Right hindlimb (tissue), 1 donor: ENCODE measurements around the gene ITGB8.
A peak's percentile ranks its signal among the peaks of the same experiment; 100 is the strongest.

ENCODE experiments used
- DNase-seq: peaks from one replicate; pipeline ENCODE4 v3.0.0-alpha.2; 2018

The ITGB8 gene

DNA sequence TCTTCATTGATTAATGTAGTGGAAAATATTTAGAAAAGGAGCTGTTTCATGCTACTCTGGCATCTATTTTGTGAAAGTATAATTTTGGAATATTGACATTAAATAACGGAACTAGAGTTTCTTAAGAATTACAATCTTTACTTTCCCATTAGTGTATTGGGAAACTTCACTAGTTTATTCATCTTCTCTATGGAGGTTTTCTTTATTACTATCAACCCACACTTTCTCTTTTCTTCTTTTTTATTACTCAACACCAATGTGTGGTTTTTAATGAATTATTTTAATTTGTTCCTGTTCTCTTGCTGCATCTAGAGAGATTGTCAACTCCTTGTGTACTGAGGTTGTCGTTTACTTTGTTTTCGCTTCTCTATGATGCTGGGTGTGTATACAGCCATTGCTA, 20.4 kb upstream of the ITGB8 start:
- no peak for DNase-seq

DNA sequence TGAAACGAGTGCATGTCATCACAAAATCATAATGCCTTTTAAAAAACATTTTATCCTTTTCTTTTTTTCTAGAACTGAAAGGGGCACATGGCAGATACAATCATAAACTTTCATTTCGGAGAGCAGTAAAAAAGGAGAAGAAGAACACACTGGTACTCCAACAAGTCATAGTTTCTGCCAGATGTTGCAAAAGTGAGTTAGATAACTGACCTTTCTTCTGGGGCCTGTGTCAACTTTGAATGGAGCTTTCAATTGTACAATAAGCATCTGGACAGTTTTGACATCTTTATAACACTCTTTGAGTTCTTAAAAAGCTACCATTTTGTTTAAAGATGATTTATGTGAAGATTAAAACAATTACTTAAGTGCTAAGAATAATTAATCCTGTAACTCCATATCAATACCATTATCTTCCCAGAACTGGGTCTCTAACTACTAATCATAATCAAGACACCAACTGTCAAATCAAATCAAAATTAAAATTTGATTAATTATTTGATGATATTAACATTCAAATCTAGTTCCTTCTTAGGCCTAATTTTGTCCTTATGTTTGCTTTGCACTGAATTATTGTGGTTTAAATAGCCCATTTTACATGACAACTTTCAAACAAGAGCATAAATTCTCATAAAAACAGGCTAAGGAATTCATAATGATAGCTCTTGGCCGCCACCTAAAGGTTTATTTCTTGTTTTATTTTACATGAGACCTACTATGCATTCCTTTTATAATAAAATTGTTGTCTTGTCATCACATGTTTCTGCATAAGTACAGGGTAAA, 19.5 kb upstream of the ITGB8 start:
- DNase-seq, result no peak

DNA sequence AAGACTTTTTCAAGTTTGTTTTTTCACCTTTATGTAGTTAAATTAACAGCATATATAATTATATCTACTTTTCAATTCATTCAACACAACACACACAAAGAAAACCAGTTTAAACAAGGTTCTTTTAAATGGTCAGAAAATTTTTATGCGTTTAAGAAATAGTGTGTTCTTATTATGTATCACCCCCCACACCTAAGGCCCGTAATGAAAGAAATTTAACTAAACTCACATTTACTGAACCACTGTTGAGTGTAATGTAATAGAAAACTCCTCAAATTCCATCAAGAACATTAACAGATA, 19.0 kb upstream of the ITGB8 start:
- DNase-seq, result no peak

DNA sequence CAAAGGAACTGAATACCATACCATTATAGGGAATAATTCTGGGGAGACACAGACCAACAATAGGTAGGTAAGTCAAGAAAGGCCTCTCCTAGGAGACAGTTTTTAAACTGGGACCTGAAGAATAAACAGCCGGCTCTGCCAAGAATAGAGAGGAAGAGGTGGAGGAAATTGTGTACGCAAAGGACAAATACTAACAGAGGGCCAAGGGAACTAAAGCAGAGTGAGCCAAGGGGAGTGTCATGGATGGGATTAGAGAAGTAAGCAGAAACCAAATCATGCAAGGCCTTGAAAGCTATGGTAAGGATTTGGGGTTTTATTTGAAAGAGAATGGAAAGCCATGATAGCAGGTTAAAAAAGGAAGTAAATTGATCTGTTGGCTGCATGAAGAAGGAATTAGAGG, 18.1 kb upstream of the ITGB8 start:
- DNase-seq, result no peak

DNA sequence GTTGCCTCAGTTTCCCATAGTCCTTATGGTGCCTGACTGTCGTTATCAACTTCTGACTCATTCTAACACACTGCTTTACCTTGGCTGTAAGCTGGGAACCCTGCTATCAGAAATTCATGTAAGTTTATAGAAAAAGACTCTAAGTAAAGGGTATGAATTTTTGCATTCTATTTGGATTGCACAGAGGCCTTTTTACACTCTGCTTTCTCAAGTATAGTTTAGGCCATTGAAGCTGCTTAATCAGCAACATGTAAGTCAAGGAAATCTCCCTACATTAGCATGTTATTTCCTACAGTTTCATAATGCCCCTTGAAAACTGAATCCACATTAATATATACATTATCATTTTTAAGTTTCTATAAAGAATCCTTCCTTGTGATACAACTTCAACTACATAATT, 17.1 kb upstream of the ITGB8 start:
- no peak for DNase-seq

DNA sequence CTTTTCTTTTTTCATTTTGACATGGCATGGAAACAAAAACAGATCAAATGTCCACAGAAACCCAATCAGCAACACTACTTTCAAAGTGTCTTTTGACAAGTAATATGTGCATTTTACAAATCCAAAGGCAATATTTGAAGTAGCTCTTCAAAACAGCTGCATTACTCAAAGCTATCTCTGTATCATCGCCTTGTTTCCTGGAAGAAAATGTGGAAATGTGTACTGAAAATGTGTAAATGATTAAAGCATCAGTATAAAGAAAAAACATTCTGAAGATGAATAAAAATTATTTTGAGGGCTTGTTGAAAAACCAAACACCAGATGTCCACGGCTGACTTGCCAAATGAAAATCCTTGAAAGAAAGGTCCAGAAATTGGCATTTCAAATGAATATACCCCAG, 16.5 kb upstream of the ITGB8 start:
- no peak for DNase-seq

DNA sequence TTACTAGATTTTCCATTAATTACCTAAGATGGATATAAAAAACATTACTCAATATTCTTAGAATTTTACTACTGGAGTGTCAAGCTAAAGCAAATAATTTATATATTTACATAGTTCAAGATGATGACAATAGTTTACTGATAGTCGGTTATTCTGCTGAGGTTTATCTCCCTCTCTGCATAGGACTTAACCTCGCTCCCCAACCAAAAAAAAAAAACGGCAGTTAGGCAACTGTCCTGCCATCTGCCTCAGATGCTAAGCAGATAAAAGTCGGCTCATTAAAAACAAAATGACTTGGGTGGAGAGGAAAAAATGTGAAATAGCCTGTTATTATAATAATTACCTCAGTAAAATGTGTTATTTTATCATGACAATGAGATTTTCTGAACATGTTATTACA, 14.0 kb upstream of the ITGB8 start:
- no peak for DNase-seq

DNA sequence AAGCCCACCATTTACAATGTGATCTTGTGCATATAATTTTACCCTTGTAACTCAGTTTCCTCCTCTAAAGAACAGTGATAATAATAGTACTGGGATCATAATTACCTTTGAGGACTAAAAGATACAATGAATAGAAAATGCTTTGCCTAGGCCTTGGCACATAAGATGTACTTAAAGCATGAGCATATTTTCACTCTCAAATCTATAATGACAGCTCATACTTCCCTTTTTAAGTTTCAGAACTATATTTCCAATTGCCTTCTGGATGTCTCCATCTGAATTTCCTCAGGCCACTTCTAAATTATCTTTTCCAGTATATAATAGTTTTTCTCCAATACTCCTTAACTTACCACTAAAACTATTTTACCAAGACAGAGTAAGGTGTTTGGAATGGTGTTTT, 13.3 kb upstream of the ITGB8 start:
- no peak for DNase-seq

DNA sequence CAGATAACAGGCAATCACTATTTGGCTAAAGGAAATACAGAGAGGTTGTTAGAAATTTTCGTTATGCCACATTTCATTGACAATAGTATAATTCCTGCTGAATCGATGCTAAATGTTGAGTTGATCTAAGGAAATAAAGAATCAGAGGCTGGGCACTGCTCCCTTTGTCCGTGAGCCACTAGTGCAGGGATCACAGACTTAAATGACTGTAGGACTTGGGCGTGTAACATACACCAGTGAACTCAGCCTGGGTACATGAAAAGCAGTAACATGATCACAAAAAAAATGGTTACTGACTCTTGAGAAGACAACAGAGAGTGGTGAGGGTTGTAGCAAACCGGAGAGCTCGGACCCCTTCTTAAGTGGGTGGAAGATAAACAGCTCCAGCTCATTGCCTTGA, 11.8 kb upstream of the ITGB8 start:
- no peak for DNase-seq

DNA sequence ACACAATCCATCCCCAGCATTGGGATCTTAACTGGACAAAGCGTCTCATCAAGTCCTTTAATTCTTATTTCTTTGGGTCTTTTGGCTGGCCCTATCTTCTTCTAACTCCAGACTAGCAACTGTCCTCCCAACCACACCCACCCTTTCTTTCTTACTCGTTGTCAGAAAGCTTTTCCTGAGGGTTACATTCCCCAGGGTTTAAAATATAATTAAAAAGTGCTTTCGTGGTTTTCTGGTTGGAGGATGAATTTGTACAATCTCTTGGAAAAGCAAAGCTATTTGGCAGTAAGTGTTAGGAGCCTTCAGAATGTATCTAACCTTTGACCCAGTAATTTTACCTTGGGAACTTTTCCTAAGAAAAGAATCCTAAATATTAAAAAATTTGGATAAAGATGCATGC, 10.4 kb upstream of the ITGB8 start:
- no peak for DNase-seq

DNA sequence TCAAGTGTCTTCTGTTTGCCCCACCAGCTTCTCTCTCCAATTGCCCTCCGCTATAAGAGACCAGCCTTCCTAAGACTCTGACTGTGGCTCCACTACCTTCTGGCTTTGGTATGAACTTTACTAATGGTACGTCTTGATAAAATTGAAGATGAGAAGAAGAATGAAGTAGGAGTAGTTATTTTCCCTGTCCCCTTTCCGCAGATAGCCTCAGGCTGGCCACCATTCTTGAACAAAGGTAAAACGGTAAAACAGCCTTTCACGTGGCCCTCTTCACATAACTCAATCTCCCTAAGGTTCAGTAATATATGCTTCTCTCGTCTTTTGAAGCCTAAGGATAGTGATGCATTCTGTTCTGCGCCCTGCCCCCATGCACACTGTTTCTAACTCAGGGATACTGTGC, 9.9 kb upstream of the ITGB8 start:
- DNase-seq, result no peak

DNA sequence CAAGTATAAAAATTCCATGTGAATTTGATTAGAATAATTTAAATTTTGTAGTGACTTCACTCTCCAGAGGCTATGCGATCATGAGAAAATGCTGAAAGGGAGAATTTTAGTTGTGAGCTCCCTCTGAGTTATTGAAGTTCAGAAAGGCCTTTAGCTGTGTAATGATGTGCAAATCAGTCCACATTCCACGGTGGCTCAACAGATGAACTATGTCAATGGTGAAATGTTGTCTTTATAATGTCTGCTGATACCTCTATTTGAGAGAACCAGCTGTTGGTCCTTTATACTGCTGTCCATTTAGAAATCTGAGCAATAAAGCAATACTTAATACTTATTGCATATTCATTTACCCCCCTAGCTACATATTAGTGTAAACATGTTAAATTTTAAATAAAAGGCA, 7.1 kb upstream of the ITGB8 start:
- no peak for DNase-seq

DNA sequence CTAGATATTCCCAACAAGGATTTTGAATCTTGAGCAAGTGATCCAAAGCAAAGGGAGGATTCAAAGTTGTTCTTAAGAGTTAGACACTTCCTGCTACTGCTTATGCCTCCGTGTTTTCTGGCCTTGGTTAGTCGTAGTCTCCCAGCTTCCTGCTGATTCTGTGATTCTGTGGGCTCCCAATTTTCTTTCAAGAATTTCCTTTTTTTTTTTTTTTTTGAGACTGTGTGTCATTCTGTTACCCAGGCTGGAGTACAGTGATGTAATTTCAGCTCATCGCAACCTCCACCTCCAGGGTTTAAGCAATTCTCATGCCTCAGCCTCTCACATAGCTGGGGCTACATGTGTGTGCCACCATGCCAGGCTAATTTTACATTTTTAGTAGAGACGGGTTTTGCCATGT, 4.4 kb upstream of the ITGB8 start:
- DNase-seq, result no peak

DNA sequence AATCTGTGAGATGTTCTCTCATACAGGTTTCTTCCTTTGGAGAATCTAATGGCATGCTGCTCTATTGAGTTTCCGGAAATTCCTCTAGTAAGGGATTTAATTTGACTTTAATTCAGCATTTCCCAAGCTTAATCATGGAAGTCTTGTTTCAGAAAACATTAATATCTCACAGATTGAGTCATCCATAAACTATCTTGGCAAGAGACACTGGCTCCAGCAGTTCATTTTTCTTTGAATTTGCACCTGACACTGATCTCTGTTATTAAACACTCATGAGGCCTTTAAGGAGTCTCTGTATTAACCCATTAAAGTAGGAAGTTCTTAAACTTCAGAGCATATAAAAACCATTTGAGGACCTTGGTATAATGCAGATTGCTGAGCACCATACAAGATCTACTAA, 3.6 kb upstream of the ITGB8 start:
- DNase-seq, result no peak

DNA sequence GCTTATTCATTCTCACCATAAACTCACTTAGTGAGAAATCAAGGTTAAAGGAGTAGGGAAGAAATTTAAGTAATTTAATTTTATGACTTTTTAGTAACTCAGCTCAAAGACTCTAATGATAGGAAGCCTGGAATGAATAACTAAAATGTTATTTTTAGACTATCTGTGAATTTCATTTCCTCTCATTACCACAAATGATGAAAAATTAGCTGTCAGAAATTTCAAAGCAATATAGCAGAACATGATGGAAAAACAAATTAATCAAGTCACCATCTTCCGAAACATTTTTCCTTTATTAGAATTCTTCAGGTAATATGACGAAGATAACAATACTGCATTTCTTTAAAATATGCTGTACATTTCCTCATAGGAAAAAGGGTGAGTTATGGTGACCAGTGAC, 2.7 kb upstream of the ITGB8 start:
- no peak for DNase-seq

DNA sequence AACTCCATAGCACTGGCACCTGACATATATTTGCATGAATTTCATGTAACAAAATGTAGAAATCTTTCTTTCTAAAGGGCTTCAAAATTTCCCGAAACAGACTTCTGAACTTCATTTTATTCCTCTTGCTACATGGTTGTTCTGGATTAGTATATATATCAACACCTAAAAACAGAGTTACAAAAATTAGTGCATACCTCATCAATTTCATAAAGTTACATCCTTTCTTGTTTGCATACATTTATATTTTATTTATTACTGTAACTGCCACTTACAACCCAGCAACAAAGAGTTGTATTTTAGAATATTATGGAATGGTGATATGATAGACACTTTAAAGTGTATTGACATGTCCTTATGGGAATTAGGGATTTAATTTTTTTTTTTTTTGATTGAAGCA, 2.0 kb upstream of the ITGB8 start:
- no peak for DNase-seq

DNA sequence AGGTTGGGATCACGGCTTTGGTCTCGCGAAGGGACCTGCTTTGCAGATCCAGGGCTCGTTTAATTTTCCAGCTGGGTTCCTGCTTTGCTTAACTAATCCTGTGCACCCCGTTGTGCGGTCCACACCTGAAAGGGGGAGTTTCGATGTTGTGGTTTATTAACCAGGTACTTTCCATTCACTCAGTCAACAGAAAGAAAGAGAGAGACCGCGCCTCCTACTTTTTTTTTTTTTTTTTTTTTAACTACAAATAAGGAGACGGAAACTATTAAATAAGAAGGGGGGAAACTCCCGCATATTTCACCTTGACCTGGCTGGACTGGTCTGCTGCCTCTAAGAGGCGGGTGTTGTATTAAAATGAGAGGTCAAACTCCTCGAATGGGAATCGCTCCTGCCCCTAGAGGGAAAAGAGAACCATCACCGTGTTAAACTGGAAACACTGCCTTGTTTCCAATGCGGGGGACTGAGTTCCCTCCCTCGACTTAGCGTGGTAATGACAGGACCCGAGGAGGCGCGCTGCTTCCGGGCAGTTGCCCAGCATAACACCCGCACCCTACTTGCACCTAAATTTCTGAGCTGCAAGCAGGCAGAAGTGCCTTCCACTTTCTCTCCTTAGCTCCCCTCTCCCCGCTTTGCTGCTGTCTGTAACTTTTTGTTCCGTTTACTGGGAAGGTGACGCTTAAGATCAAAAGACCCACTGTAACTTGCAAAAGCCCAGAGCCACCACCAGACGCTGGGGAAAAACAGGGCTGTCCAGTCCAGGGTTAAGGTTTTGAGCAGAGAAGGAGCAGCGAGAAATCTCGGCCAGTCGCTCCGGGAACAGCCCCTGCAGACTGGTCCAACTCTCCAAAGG, 1.1 kb upstream of the ITGB8 start:
- peak; percentile 83 for DNase-seq

DNA sequence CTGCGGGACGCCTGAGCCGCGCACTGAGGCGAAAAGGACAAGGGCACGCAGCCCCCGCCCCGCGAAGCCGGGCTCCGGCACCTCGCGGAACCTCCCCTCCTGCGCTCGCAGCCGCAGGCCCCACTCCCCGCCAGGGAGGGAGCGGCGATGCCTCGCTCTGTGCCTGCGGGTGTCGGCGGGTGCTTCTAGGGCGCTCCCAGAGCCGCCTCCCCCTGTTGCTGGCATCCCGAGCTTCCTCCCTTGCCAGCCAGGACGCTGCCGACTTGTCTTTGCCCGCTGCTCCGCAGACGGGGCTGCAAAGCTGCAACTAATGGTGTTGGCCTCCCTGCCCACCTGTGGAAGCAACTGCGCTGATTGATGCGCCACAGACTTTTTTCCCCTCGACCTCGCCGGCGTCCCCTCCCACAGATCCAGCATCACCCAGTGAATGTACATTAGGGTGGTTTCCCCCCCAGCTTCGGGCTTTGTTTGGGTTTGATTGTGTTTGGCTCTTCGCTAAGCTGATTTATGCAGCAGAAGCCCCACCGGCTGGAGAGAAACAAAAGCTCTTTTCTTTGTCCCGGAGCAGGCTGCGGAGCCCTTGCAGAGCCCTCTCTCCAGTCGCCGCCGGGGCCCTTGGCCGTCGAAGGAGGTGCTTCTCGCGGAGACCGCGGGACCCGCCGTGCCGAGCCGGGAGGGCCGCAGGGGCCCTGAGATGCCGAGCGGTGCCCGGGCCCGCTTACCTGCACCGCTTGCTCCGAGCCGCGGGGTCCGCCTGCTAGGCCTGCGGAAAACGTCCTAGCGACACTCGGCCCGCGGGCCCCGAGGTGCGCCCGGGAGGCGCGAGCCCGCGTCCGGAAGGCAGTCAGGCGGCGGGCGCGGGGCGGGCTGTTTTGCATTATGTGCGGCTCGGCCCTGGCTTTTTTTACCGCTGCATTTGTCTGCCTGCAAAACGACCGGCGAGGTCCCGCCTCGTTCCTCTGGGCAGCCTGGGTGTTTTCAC, 519 bp downstream of the ITGB8 start:
- DNase-seq, result peak; percentile 63

DNA sequence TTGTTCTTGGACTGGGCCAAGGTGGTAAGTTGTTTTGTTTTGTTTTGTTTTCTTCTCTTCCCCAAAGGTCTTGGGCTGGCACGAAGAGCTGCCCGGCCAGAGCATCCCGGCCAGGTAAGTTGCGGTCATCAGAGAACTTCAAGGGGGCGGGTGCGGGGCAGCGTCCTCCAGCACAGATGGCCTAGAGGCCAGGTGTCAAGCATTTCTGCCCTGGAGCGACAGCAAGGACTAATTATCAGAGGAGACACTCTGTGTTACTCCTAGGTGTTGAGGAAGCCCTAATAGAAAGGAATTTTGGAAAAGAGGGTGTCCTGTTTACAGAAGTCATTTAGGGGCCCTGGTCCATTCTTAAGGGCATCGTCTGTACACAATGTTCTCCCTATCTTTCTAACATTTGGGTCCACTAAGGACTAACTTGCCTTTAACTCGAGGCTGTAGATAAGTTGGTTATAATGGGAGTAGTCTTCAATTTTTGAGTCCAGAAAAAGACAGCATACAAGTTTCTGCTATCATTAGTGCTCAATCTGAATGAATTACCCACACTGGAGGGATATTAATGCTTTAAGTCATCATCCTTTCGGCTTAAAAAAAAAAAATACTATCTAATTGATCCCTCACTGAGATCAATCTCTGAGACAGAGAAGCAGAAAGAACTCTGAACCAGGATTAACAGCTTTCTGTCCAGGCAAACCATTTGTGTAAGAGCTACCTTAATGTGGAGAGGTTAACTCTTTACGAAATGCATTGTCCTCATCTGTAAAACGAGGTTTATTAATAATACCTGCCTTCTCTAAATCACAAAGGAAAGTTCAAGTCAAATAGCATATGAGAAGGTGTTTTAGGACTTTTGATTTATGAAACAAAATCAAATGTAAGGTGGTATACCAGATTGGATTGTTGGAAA, 1.5 kb downstream of the ITGB8 start:
- DNase-seq, result no peak

DNA sequence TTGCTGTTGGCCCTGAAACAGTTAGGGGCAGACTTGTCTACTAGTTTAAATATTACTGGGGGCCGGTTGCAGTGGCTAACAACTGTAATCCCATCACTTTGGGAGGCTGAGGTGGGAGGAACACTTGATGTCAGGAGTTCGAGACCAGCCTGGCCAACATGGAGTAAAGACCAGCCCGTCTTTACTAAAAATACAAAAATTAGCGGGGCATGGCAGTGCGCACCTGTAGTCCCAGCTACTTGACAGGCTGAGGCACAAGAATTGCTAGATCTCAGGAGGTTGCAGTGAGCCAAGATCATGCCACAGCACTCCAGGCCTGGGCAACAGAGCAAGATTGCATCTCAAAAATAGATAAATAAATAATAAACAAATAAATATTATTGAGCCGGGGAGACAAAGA, 7.6 kb downstream of the ITGB8 start:
- no peak for DNase-seq

DNA sequence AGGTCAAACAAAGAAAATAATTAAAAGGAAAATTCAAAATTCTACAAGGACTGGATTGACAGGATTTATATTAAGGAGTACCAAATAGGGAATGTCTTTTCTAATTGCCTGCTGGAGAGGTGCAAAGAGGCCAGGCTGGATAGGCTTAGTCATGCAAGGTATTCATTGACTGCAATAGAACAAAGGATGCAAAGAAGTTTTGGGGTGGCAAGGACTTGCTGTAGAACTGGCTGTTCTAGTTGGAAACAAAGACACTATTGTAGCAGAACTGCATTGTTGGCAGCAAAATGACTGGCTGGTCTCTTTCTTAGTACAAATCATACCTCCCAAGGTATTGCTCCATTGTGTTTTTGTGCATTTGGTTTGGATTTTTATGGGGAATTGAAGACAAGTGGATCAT, 10.1 kb downstream of the ITGB8 start:
- no peak for DNase-seq

DNA sequence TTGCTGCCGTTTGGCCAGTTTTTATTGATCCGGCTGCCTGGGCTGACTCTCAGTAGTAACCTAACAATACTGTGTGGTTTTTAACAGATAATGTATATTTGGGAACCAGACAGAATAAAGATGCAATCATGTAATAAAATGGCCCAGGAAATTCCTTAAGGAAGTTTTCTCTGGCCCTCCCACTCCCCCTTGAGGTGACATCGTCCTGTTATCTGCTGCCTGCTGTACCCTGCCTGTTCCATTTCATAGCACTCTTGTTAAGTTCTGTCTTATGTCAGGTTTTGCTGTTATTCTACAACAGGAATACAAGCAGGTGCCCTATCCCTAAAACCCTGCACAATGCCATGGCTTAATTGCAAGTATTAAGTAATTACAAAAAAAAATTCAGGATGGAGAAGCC, 12.5 kb downstream of the ITGB8 start:
- peak; percentile 21 for DNase-seq
